Central memory CD8-positive, alpha-beta T cell (primary cell): Measurements from ENCODE around the gene RPRD1B.

Experiments used
- ATAC-seq: fragments of 150-1000 bp; cut with Tn5 transposase; replicated peaks from 2 replicates; pipeline ENCODE4 v1.10.0; 2022; ENCODE audit warnings: mild to moderate bottlenecking, moderate FRiP score, moderate number of reproducible peaks; ENCODE audit not compliant: poor library complexity, severe bottlenecking; ENCODE audit errors: extremely low read depth
- DNase-seq, 2 donors: peaks; one replicate each; pipeline ENCODE4 v3.0.0; 2021; ENCODE audit warnings: low spot score in 2 of 2
- H3K27ac Mint-ChIP-seq: one replicate; pipeline ENCODE4 v1.8.0; 2022; ENCODE audit warnings: low read depth, mild to moderate bottlenecking, moderate library complexity, mixed read lengths
- H3K27me3 Mint-ChIP-seq: one replicate; pipeline ENCODE4 v1.8.0; 2022; ENCODE audit warnings: mixed read lengths
- H3K36me3 Mint-ChIP-seq: one replicate; pipeline ENCODE4 v1.8.0; 2022; ENCODE audit warnings: mild to moderate bottlenecking, moderate library complexity, mixed read lengths; ENCODE audit not compliant: insufficient read depth
- H3K4me1 Mint-ChIP-seq: one replicate; pipeline ENCODE4 v1.8.0; 2022; ENCODE audit warnings: mixed read lengths
- H3K4me3 Mint-ChIP-seq: one replicate; pipeline ENCODE4 v1.8.0; 2022; ENCODE audit warnings: mild to moderate bottlenecking, moderate library complexity, mixed read lengths
- H3K9me3 Mint-ChIP-seq: one replicate; pipeline ENCODE4 v1.8.0; 2022; ENCODE audit warnings: mixed read lengths

RPRD1B gene, protein sequence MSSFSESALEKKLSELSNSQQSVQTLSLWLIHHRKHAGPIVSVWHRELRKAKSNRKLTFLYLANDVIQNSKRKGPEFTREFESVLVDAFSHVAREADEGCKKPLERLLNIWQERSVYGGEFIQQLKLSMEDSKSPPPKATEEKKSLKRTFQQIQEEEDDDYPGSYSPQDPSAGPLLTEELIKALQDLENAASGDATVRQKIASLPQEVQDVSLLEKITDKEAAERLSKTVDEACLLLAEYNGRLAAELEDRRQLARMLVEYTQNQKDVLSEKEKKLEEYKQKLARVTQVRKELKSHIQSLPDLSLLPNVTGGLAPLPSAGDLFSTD

DNA sequence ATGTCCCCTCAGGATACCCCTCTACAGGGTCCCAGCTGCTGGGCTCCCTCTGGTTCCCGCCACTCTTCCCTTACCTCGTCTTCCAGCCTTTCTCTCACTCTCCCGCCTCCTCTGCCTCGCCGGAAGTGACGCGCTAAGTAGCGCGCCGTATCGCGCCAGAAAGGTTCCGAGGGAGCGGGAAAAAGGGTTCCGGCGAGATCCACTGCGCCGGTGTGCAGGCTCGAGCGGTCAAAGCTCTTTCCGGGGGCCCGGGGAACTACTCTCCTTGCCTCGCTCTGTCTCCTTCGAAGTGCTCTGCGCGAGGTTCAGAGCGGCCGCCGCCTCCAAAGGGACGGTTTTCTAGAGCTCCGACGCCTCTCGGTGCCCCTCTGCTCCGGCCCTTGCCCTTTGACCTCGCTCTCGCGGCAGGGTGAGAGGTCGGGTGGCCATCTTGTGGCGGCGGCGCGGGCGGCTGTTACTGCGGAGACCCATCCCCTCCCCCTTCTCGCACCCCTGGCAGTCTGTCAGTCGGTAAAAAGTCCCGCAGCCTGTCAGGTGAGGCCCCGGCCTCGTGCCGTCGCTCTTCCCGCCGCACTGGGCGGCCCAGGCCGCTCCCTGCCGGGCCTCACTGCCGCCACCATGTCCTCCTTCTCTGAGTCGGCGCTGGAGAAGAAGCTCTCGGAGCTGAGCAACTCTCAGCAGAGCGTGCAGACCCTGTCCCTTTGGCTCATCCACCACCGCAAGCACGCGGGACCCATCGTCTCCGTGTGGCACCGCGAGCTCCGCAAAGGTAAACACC, at the start of gene RPRD1B, which contains the start of gene TTI1:
Gene RPRD1B, plus strand, starts transcription at position 417 of the 778 bp plus-strand sequence. Its CDS starts 202 bp downstream, at position 619.
Gene TTI1, minus strand, starts transcription at position 127 of the 778 bp plus-strand sequence. CDS start 19,640 bp downstream, outside the sequence.
- peak; percentile 84 to 87 for DNase-seq
- Mint-ChIP-seq H3K4me3 (peak within 1 kb of the TSS; percentile 94), H3K9me3 (no peaks in the 10 kb centered on the region), H3K4me1 (peaks cover 58% of the 10 kb centered on the region), H3K27me3 (no peaks in the 10 kb centered on the region), H3K27ac (peak within 1 kb of the TSS; percentile 98), H3K36me3 (peaks cover 26% of the 10 kb centered on the region)
- ATAC-seq: peak; percentile 89

DNA sequence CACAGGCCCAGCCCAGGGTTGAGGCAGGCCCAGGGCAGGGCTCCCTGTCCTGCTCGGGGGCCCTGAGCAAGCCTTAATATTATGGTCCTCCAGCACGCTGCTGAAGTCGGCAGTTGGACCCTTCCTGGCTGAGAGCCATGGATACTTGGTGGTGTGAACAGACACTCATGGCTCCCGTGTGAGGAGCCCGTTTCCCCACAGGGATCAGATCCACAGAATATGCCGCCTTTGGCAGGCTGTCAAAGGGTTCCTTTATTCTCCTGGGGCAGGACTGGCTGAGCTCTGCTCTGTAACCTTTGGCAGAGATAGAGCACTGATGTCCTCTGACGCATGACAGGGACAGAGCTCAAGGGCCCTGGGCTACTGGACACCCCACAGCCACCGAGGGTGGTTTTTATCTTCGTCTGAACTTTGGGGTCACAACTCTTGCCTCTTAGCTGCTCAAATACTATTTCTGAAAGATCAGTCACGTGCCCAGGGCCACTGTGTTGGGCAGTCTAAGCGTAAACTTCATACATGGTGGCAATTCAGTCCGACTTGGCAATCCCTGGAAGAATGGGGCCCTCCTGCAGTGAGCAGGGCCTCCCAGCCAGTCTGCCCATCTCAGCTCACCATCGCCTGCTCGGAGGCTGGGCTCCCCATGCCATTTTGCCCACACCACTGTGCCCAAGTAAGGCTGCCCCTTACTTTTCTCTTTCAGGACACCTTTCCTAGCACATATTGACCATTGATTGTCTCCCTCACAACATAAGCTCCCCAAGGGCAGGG, 49.3 kb upstream of the RPRD1B start:
- H3K4me1 Mint-ChIP-seq: no peaks in the 10 kb centered on the region
- ATAC-seq (no peak), DNase-seq (no peak)
- peaks cover 26% of the 10 kb centered on the region for H3K36me3 Mint-ChIP-seq
- H3K9me3 Mint-ChIP-seq: no peaks in the 10 kb centered on the region
- H3K4me3 Mint-ChIP-seq: no peak overlapping the region
- H3K27ac Mint-ChIP-seq: no peak overlapping the region
- H3K27me3 Mint-ChIP-seq: no peaks in the 10 kb centered on the region

DNA sequence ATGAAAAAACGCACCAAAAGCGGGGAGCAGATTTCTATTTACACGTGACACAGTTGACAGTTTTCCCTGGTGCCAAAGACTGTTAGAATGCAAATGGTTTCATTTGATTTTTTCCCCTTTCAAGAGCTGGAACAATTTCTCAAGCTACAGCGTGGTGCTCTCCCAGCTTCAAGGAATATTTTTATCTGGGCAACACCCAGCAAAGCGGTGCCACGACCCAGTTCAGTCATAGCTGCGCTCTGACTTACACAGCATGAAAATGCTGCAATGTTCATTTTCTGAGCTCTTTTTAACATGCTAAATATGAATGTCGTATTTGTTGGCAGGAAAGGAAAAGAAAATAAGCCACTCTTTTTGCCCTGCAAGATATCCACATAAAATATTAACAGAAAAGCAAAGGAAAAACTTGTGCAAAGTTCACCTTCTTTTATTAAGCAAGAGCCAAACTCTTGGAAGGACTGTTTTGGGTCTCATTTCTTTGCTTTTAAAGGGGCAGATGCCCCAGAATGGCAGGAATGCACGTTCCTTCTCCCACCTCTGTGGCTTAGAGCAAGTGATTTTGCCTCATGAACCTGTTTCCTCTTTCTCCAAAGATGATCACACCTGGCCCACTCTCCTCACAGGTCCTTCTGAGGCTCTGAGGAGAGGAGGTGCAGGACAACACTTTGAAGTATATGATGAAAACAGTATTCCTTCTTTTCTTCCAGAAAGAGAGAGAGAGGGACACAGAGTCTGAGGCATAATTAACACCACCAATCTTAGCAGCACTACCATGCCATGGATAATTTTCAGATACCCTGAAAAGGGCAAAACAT, 47.3 kb upstream of the RPRD1B start:
- Mint-ChIP-seq H3K36me3 (peaks cover 24% of the 10 kb centered on the region), H3K4me3 (no peak overlapping the region), H3K27ac (no peak overlapping the region), H3K27me3 (no peaks in the 10 kb centered on the region), H3K4me1 (peaks cover 9% of the 10 kb centered on the region), H3K9me3 (no peaks in the 10 kb centered on the region)
- DNase-seq: no peak
- no peak for ATAC-seq

DNA sequence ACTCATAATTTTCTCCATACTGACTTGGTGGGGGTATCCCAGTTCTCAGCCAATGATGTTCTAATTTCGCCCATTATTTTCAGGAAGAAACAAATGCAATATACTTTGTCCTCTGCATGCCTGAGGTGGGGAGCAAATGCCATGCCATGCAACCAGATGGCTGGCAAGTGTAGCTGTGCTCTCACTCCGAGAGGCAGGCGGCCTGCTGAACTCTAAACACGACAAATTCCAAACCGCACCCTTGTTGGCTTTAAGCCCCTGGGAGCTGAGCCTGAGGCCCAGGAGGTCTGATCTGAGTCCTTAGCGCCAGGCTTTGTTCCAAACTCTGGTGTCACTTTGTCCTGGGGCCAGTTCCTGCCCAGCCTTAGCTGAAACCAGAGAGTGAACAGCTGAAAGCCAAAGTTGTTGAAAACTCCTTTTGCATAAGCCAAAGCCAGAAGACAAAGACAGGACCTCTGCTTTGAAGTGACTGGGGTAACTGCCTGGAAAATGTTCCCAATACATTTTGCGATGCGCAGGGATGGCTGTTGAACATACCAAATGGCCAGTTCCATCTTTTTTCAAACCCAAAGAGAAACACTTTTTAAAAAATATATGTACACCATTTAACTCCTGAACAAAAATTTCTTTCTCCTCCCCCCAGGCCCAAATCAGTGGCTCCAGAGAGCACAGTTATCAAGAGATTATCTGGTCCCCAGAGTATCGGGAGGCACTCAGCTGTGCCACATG, 46.5 kb upstream of the RPRD1B start:
- no peak overlapping the region for H3K4me3 Mint-ChIP-seq
- peaks cover 18% of the 10 kb centered on the region for H3K36me3 Mint-ChIP-seq
- H3K27ac Mint-ChIP-seq: no peak overlapping the region
- DNase-seq (no peak), ATAC-seq (no peak)
- no peaks in the 10 kb centered on the region for H3K27me3 Mint-ChIP-seq
- H3K9me3 Mint-ChIP-seq: no peaks in the 10 kb centered on the region
- H3K4me1 Mint-ChIP-seq: peaks cover 9% of the 10 kb centered on the region

DNA sequence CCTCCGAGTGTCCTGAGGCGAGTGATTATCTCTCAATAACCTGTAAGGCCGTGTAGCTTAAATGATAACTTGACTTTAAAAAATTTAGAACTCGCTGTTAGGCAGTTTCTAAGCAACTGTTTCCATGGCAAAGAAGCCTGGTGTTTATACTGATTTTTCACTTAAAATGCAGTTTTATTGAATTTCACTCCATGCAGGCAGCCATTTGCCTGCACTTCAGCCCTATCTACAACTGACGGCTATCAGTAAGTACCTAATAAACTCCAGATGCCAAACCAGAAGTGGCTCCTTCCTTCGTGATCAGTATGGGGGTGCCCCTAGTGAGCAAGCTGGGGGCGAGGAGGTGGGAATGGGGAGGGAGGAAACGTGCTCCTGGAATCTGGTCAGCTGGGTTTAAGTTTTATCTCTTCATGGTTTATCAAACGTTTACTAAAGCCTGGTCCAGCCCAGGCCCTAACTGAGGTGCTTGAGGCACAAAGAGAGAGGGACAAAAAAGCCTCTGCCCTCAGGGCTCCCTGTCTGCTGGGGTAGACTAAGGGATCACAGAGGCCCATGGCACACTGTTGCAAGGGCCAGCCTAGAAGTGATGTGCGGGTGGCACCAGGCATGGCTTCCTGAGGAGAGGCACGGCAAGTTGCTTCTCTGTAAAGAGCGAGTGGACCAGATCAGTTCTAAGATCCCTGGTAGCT, 45.8 kb upstream of the RPRD1B start:
- peaks cover 9% of the 10 kb centered on the region for H3K4me1 Mint-ChIP-seq

DNA sequence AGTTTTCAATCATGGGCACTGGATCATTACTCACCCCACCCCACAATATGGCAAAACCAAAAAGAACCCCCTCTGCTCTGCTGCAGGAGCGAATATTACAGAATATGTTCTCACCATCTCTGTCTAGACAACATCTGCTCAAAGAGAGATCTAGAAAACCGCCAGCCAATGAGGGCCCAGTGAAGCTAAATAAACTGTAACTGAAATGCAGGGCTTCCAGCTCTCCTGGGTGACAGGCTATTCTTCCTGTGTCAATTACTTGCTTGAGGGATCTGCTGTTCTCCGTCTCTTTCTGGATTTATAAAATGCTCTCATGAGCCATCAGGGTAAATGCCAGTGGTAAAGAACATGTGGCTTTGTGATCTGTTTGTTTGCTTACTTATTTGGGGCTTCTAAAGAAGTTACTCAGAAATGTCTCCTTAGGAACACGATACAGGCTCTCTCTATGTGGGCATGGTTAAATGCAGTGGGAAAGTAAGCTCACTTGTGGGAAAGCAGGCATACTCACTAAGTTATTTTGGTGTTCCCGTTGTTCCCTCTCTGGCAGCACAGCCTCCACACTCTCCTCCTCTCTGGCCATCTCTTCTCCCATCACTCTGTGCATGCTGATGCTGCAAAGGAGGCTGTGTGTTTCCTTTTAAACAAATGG, 45.1 kb upstream of the RPRD1B start:
- Mint-ChIP-seq H3K27ac (no peak overlapping the region), H3K36me3 (peaks cover 5% of the 10 kb centered on the region), H3K27me3 (no peaks in the 10 kb centered on the region), H3K9me3 (no peaks in the 10 kb centered on the region), H3K4me1 (peaks cover 9% of the 10 kb centered on the region), H3K4me3 (no peak overlapping the region)
- DNase-seq (no peak), ATAC-seq (no peak)

More for the DNA sequence above, 45.8 kb upstream of the RPRD1B start:
- Mint-ChIP-seq H3K36me3 (peaks cover 12% of the 10 kb centered on the region), H3K9me3 (no peaks in the 10 kb centered on the region), H3K27ac (no peak overlapping the region), H3K4me3 (no peak overlapping the region), H3K27me3 (no peaks in the 10 kb centered on the region)
- no peak for ATAC-seq
- DNase-seq: no peak

DNA sequence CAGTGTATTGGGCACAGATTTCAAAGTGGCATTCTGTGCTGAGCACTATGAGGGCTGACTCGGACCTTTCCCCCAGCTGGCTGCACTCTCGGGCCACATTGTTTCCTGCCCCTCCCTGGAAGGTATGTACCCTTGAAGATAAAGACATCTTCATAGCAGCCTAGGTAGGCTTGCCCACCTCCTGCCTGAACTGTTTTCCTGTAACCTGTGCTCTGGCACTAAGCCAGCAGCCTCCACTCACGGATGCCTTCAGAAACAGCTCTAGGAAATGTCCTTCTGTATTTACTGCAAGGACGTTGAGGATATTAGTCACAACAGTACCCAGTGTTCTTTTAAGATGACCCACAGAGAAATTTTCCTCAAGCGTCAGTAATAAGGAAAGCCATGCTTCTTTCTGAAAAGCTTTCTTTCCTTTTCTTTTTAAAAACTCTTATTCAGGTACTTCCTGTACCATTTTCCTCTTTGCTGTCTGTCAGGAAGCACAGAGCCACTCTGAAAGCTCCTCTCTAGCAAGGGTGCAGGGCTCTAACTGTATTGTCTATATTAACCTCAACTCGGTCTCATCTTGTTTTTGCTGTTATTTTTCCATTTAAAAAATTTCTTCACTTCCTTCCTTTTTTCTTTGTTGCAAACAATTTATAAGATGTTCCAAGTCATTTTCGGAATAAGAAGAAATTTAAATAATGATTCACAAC, 43.8 kb upstream of the RPRD1B start:
- Mint-ChIP-seq H3K27ac (peak overlapping the region; percentile 85), H3K9me3 (no peaks in the 10 kb centered on the region), H3K4me3 (no peak overlapping the region), H3K4me1 (peaks cover 9% of the 10 kb centered on the region), H3K27me3 (no peaks in the 10 kb centered on the region), H3K36me3 (peaks cover 7% of the 10 kb centered on the region)
- ATAC-seq: no peak
- DNase-seq: no peak

DNA sequence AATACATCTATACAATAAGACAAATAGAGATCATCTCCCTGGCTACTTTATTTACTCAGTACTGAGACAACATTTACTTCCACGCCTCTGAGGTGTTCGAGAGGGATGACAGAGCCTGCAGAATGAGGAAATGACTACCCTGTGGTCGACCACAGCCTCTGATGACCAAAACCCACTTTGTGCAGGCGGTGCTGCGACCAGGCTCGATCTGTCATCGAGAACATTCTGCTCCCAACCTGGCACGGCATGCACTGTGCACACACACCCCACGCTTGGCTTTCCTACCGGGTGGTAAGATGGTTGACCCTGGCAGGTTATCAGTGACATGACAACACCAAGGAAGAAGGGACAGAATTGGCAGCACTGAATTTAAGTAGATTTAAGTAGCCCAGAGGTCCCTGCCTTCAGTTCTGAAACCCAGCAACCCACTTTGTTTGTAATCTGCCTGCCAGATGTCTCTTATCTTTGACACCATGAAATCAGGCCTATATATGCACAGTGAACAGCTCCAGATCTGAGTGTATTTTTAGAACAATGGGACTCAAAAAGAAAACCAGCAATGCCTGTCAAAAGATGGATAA, 42.9 kb upstream of the RPRD1B start:
- ATAC-seq (peak; percentile 90), DNase-seq (peak in 1 of 2 donors; percentile 22)
- Mint-ChIP-seq H3K4me3 (no peak overlapping the region), H3K9me3 (no peaks in the 10 kb centered on the region), H3K4me1 (peaks cover 9% of the 10 kb centered on the region), H3K27me3 (no peaks in the 10 kb centered on the region), H3K27ac (peak overlapping the region; percentile 85), H3K36me3 (peaks cover 10% of the 10 kb centered on the region)

DNA sequence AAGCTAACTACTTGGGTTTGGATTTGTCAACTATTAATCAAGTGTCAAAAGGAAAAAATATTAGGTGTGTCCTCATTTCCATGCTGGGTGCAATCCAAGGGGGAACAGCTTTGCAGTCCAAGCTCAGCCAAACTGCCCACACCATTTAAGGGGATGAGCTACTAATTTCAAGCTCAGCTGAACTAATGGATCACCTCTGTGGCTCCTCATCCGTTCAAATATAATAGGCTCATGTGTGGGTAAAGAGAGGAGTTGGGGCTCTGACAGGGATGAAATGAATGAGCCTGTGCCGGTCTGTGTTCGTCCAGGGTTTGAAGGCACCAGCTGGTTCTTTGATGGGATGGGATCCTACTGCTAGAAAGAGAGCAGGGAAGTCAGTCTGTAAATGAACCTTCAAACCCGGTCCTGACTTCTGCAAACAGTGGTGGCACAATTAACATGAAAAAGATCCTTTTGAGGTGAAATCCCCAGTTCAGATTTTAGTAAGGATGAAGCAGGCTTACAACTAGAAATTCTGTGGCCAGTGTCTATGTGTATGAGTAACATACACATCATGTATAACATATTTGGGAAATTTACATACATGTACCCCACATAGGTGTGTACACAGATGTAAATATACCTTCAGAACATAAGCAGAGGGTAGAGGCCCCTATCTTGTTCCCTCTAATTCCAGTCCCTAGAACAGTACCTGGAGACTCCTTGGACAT, 42.2 kb upstream of the RPRD1B start:
- DNase-seq: no peak
- no peaks in the 10 kb centered on the region for H3K27me3 Mint-ChIP-seq
- ATAC-seq: no peak
- H3K9me3 Mint-ChIP-seq: no peaks in the 10 kb centered on the region
- H3K4me1 Mint-ChIP-seq: peaks cover 9% of the 10 kb centered on the region
- H3K27ac Mint-ChIP-seq: peak overlapping the region; percentile 85
- H3K36me3 Mint-ChIP-seq: peaks cover 11% of the 10 kb centered on the region
- no peak overlapping the region for H3K4me3 Mint-ChIP-seq

DNA sequence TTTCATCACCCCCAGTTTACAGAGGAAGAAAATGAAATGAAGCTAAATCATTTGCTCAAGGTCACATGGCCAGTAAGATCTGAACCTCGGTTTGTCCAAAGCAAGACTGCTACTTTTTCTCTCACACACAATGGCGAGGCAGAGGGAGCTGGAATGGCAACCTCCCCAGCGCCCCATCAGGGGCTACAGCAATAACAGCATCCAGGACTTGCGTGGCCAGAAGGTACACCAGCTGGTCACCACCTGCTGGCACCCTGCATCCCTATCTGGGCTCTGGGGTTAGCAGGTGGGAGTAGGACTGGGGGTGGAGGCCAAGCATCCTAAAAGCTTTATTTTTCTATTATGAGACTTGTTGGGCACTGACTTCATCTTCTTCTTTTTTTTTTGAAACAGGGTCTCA, 41.6 kb upstream of the RPRD1B start:
- peaks cover 9% of the 10 kb centered on the region for H3K4me1 Mint-ChIP-seq
- H3K27me3 Mint-ChIP-seq: no peaks in the 10 kb centered on the region
- DNase-seq: no peak
- peaks cover 15% of the 10 kb centered on the region for H3K36me3 Mint-ChIP-seq
- H3K4me3 Mint-ChIP-seq: no peak overlapping the region
- H3K9me3 Mint-ChIP-seq: no peaks in the 10 kb centered on the region
- no peak for ATAC-seq
- no peak overlapping the region for H3K27ac Mint-ChIP-seq
